Muscle of arm (tissue), 14 donors: ENCODE measurements around the gene GGACT. TPM values are rescaled to one million over a fixed set of nuclear protein-coding genes. Genes with fewer than 3 reads are reported as not detected.
"Not testable (repeated sequence)": the region's sequence is repeated elsewhere in the genome, so short reads cannot be mapped to it uniquely, and the experiment has no call there.

Experiments
- DNase-seq: peaks from one replicate; pipeline ENCODE4 v3.0.0-alpha.2; 2013
- long read RNA-seq, 11 donors: transcript quantifications; one replicate each; lab custom pipeline, GENCODE V29; 2026
- polyA plus RNA-seq, 12 donors: library from polyadenylated mRNA; unstranded; fragments of 120-200 nt; gene quantifications; one replicate each; pipeline ENCODE4 v1.2.1, GENCODE V29; 2013; ENCODE audit not compliant: insufficient read length in 12 of 12

The GGACT gene
- 1 to 10 TPM in 10 of 12 donors, not detected in 2; 1.5 to 4.4 (median 2.7) TPM for polyA plus RNA-seq
- long read RNA-seq, donor 1, partial matches to known transcripts: 0 of 1 reads
- long read RNA-seq, donor 1, other reads (novel, unspliced or antisense): 0 of 1 reads
- long read RNA-seq, donor 2, partial matches to known transcripts: 0 of 1 reads
- long read RNA-seq, donor 2, other reads (novel, unspliced or antisense): 0 of 1 reads
- long read RNA-seq, donor 3: 0 reads
- long read RNA-seq, donor 4: 0 reads
- long read RNA-seq, donor 5, partial matches to known transcripts: 0 of 2 reads
- long read RNA-seq, donor 5, other reads (novel, unspliced or antisense): 0 of 2 reads
- long read RNA-seq, donor 6: 0 reads
- long read RNA-seq, donor 7, partial matches to known transcripts: 0 of 1 reads
- long read RNA-seq, donor 7, other reads (novel, unspliced or antisense): 0 of 1 reads
- long read RNA-seq, donor 8: 0 reads
- long read RNA-seq, donor 9: 0 reads
- long read RNA-seq, donor 10: 0 reads
- long read RNA-seq, donor 11, partial matches to known transcripts: 0 of 1 reads
- long read RNA-seq, donor 11, other reads (novel, unspliced or antisense): 0 of 1 reads

GRCh38 chr13:100588331-100589177, at the start of gene GGACT:
Gene GGACT, minus strand, starts transcription at chr13:100588789. Its CDS starts 56,198 bp downstream, at chr13:100532591.
- peak; percentile 48 for DNase-seq

DNA sequence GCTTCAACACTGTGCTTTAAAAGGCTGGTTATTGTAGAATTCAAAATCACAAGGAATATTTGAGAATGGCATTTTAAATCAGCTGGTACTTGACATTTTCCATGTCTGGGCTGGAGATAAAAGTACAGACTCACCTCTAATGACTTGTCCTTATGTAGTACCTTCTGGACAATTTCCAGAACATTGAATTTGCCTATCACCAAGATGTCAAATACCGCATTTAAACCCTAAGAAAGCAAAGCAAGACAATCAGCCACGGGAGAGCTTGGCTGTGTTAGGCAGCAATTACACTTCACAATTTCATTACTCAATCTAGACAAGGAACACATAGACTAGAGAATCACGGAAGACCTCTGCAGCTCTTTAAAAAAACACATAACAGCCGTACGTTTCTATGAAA, 49.2 kb upstream of the GGACT start:
- no peak for DNase-seq

DNA sequence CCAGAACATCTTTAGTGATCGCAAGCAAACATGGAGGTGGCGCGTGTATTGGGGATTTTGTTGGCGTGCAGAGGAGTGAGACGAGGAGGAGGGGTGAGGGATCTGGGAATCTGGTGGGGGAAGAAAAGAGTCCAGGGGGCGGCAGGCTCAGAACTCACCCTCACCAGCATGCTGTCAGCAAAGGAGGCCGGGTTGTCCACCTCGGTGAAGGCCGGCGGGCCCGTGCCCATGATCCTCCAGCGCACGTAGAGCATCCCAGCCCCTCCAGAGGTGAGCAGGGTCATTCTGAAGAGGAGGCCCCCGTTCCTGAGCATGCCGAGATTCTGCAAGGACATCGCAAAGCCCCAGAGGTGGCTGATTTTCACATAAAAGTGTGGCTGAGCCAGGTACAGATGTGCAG, 48.8 kb upstream of the GGACT start:
- no peak for DNase-seq

GRCh38 chr13:100636441-100636840, 47.9 kb upstream of the GGACT start:
- no peak for DNase-seq

- no peak for DNase-seq
These were observed 47.4 kb upstream of the GGACT start for GRCh38 chr13:100636004-100636403.

GRCh38 chr13:100634696-100635095, 46.1 kb upstream of the GGACT start:
- no peak for DNase-seq

DNA sequence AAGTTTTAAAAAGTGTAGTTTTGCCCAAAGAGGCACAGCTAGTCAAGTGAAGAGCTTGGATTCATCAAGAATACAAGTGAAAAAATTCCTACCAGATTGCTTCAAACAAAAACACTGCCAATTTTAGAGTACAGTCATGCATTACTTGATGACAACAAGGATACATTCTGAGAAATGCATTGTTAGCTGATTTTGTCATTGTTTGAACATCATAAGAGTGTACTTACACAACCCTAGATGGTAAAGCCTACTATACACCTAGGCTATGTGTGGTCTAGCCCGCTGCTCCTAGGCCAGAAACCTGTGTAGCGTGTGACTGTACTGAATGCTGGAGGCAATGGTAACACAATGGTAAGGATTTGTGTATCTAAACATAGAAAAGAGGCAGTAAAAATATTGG, 44.9 kb upstream of the GGACT start:
- no peak for DNase-seq

- no peak for DNase-seq
These were observed 42.0 kb upstream of the GGACT start for GRCh38 chr13:100630555-100630954.

DNA sequence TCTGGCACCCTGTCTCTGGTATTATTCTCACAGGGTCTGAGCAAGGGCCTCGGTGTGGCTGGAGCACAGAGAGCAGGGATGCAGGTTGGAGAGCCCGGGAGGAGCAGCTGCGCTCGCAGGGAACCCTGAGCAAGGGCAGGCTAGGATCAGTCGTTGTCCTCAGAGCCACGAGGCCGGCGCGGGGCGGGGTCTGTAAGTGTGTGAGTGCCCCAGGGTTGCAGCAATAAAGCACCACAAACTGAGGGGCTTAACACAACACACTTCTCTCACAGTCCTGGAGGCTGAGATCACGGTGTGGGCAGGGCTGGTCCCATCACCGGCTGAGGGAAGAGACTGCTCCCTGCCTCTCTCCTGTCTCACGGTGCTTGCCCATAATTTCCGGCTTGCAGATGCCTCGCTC, 38.5 kb upstream of the GGACT start:
- no peak for DNase-seq

GRCh38 chr13:100625447-100625846, 36.9 kb upstream of the GGACT start:
- DNase-seq: no peak

DNA sequence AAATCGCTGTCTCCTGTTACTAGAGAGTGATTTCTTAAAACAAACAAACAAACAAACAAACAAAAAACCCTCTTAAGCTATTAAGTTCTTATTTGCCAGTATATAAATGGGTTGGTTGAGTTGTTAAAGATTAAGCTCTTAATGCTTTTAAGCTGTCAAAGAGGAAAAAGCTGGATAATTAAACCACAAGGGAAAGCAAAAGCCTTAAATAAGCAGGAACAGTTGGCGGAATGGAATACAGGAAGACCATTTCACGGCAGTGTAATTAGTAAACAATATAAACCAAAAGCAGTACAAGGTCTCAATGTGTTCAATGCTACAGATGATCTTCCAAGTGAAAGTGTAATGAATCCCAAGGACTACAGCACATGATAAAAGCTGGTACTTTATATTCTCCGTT, 32.2 kb upstream of the GGACT start:
- DNase-seq: no peak

- no peak for DNase-seq
These were observed 31.4 kb upstream of the GGACT start for GRCh38 chr13:100619940-100620339.

- DNase-seq: not testable (repeated sequence)
These were observed 30.3 kb upstream of the GGACT start for GRCh38 chr13:100618897-100619296.

DNA sequence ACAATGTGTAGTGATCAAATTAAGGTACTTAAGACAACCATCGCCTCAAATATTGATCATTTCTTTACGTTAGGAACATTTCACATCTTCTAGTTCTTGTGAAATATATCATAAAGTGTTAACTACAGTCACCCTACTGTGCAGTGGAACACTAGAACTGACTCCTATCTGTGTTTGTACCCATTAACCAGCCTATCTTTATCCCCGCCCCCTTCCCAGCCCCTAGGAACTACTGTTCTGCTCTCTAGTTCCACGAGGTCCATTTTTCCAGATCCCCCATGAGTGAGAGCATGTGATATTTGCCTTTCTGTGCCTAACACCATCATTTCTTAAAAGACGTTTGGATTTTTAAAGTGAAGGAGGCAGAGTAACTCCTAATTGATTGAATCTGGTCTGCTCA, 24.4 kb upstream of the GGACT start:
- no peak for DNase-seq

DNA sequence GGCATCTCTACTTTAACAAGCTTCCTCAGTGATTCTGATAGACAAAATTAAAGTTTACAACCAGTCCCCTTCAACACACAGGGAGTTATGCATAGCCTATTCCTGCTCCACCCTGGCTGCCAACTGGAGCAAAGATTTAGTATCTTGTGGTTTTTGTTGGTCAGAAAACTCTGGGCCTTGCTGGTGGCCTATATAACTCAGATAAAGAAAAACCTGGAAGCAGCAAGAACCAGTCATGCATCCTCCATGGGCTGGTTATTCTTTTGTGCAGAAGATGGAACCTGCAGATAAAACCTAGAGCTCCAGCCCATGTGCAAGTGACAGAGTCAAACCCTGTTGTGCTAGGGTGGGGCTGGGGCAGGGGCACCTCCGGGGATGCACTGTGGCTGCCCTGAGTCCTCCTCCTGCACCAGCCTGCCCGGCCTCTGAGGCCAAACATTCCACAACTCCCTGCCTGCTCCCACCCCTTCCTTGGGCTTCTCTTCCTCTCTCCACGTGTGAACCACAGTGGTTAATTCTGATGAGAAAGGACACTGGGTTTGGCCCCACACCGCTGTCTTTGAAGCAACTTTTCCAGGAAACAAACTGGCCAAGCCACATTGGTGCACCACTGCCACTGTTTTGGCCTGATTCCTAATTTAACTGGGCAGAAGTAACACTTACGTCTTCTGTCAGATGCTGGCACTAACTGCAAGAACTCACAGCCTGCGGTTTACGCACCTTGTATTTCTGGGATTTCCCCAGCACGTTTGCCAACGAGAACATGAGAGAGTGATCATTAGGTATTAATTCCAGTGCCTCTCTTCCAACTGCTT, 23.3 kb upstream of the GGACT start:
- DNase-seq: no peak

- no peak for DNase-seq
These were observed 22.1 kb upstream of the GGACT start for GRCh38 chr13:100610391-100611347.

DNA sequence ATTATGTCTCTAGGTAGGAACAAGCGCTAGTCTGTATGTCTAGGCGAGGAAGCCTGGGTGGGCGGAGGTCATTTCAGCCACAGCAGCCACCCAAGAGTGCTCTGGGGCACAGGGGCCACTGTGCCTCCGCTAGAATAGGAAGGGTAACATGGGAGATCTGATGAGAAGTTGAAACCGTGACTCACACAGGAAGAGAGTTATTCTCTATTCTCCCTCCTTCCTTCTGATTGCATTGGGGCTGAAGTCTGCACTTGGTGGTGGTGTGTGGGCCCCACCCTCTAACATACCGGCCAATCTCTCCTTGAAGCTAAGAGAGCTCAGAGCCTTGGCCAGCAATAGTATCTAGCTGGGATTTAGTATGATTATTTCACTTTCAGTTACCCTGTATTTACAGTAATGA, 20.3 kb upstream of the GGACT start:
- DNase-seq: no peak

DNA sequence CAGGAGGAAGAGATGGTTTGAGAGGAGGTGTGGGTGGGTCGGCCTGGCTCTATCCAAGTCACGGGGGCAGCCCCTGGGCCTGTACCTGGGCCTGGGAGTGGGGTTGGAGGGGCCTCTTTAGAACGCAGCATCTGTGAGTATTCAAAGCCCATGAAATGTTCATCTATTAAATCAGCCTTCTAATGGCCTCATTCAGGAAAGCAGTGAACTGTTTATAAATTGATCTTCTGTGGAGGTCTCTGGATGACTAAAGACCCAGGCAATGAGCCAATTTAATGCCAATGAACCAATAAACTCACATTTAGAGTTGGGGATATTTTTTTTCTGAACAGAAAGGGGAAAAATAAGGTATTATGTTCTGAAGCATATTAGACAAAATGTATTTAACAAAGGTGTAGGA, 19.9 kb upstream of the GGACT start:
- DNase-seq: no peak

DNA sequence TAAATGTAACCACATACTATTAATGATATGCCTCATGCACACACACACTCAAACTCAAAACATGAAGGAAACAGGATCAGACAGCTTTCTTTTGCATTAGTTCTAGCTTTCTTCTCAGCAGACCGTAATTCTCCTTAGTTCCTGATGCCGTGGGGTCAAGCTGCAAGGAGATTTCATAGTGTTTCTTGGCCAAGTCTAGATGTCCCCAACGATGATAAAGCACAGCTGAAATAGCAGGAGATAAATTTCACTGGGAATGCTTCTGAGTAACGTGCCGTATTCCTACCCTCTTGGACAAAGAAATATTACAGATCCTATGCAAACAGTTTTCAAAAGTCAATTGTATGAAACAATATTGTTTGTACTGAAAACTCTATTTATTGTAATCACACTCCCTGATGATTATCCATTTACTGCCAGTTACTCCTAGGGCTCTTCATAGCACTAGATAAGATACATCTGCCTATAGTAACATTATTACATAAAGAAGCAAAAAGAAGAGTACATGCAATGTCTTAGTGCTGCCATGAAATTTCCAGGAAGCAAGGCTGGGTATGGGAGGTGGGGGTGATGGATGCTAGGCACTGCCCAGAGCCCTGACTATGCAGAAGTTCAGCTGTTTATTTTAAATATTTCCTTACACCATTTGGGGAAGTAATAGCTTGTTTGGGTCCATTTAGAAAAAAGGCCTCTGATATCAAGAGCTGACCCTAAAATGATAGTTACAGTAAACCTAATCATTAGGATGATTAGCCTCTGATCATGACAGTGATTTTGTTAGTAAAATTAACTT, 16.5 kb upstream of the GGACT start:
- DNase-seq: no peak
